Ammon's horn (tissue), 1 donor: ENCODE results near the gene BMPR1B.
A peak's percentile ranks its signal among the peaks of the same experiment; 100 is the strongest.
"Not testable (repeated sequence)": the region's sequence is repeated elsewhere in the genome, so short reads cannot be mapped to it uniquely, and the experiment has no call there.

ENCODE experiments used
- DNase-seq: peaks from one replicate; pipeline ENCODE4 v3.0.0-alpha.2; 2016; ENCODE audit warnings: low spot score

The BMPR1B gene

GRCh38 chr4:94833394-94833793 is 75.6 kb downstream of the BMPR1B start:
- DNase-seq = no peak

DNA sequence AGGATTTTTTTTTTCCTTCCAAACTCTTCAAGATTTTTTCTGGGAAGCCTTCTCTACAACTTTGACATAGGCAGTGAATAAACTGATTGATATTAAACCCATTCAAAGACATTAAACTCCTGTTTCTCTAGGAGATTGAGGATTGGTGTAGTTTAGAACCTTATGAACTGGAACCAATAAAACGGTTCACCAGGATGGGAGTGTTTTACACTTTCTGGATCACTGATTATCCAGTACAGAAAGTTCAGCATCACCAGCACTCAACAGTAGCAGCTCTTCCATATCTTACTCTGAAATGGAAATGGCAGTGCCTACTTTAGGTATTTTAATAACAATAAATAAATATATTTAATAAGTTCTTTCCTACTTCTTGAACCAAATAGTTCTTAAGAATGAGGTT is 76.7 kb downstream of the BMPR1B start:
- no peak for DNase-seq

GRCh38 chr4:94841166-94841863 is 83.6 kb downstream of the BMPR1B start:
- DNase-seq = not testable (repeated sequence)

GRCh38 chr4:94841864-94842221 is 84.1 kb downstream of the BMPR1B start:
- no peak for DNase-seq

- no peak for DNase-seq
Observed at GRCh38 chr4:94843216-94843615, 85.5 kb downstream of the BMPR1B start.

- DNase-seq = no peak
Observed at GRCh38 chr4:94848326-94848725, 90.6 kb downstream of the BMPR1B start.

GRCh38 chr4:94849901-94850300 is 92.1 kb downstream of the BMPR1B start:
- DNase-seq = no peak

GRCh38 chr4:94852616-94853015 is 94.9 kb downstream of the BMPR1B start:
- DNase-seq = no peak

DNA sequence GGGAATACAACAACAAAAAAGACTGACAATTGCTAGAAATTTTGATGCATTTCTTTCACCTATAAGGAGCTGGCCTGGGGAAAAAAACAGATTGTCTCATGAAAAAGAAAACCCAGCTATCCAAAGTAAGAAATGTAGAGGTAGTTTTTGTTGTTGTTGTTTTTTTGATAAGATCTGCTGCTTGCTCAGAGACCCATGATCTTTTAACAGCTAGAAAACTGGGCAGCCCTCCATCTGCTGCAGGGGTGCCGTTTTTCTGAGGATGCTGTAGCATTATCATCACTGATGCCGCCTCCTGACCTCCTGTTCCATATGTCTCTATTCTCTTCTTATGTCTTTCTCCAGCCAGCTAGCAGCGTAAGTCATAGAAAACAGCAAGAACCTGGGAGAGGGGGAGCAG is 98.3 kb downstream of the BMPR1B start:
- DNase-seq = no peak

DNA sequence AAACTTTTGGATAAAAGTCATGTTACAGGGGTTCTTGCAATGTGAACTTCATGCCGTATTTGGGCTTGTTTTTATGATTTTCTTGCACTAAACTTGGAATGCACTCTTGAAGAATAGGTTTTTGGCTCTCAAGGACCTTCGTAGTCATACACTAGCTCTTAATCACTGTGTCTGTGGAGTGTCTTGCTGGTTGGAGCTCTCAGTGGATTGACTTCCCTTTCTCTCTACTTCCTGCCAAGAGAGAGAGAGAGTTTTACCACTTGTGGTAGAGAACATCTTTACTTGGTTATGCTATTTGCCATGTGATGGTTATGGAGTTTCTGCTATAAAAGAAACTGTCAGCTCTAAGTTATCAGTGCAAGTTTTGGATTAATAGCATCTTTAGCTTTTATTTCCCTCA is 112.4 kb downstream of the BMPR1B start:
- DNase-seq = no peak

GRCh38 chr4:94871644-94872305 is 114.0 kb downstream of the BMPR1B start:
- no peak for DNase-seq

DNA sequence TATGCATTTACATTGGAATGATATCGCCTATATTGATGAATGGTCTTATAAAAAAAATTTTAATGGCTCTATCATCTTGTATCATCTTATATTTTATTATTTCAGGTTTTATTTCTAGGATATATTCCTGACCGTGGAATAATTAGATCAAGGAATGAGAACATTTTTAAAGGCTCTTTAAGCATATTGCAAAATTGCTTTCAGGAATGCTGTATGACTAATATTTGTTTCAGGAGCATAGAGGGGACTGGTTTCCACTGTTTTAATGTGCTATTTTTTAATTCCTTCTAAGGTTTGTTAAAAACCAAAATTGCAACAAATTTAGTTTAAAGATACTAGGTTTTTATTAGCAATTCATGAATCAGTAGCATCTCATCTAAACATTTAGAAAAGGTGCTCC is 120.2 kb downstream of the BMPR1B start:
- DNase-seq = no peak

- no peak for DNase-seq
Observed at GRCh38 chr4:94880956-94881355, 123.2 kb downstream of the BMPR1B start.

DNA sequence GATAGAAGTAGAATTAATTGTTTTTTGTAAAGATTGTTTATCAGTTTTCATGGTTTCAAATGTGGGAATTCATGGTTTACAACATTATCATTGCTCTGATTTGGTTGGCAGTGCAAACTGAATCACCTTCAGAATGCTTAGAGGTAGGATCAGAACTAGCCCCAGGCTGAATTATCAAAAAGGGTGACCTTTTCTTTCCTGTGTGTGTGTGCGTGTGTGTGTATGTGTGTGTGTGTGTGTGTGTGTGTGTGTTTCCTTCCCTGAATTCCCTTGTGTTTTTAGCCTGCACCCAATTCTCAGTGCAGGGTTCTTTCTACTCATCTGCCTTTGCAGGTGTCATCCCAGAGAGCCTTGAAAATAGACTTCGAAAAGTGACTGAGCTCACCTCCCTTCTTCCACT is 125.0 kb downstream of the BMPR1B start:
- no peak for DNase-seq

- no peak for DNase-seq
Observed at GRCh38 chr4:94887027-94887426, 129.3 kb downstream of the BMPR1B start.

- DNase-seq = no peak
Observed at GRCh38 chr4:94889523-94889922, 131.8 kb downstream of the BMPR1B start.

DNA sequence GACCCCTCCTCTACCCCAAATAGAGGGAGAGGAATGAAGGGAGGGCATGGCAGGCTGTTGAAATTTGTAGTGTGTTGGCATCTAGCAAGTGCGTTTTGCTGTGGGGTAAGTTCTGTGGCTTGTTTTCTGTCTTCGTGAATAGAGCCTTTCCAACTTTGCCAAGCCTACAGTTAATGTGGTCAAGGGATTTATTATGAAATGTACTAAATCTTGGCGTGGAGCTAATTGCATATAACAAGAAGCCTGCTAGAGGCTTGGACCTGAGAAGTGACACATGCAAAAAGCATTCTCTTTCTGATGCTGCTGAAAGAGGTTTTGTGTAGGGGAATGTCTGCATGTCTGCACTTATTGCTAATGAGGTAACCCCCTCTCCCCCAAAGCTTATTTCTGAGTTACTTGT is 132.2 kb downstream of the BMPR1B start:
- DNase-seq = peak; percentile 5

- no peak for DNase-seq
Observed at GRCh38 chr4:94890579-94890978, 132.8 kb downstream of the BMPR1B start.

DNA sequence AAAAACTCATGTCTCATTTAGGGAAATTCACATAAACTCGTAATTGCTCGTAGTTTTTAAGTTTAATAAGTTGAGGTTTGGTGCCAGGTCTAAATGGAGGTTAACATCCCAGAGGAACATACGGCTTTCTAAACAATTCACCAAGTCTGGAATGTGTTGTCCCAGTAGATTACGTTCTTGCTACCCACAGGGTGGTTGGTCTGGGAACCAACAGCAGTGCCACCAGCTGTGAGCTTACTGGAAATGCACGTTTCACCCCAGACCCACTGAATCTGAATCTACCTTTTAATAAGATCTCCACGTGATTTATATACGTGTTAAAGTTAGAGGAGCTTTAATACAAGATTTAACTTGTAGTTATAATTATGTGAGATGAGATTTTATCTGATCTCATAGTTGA is 134.3 kb downstream of the BMPR1B start:
- DNase-seq = no peak

GRCh38 chr4:94895081-94895480 is 137.3 kb downstream of the BMPR1B start:
- no peak for DNase-seq

DNA sequence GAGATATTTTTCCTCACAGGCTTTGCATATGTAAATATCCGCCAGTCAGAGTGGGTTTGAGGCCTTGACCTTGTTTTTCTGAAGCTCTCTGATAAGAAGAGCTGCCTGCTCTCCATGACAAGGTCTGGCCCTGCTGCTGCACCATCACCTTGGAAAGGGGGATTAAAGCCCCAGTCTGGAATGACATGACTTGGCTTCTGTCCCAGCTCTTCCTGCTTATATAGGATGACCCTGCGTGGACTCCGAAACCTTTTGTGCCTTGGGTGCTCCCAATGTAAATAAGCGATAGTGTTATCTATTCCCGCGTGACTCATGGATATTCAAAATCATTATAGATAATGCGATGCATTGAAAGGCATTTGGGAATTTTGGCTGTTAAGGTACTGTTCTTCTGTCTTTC is 139.3 kb downstream of the BMPR1B start:
- no peak for DNase-seq

DNA sequence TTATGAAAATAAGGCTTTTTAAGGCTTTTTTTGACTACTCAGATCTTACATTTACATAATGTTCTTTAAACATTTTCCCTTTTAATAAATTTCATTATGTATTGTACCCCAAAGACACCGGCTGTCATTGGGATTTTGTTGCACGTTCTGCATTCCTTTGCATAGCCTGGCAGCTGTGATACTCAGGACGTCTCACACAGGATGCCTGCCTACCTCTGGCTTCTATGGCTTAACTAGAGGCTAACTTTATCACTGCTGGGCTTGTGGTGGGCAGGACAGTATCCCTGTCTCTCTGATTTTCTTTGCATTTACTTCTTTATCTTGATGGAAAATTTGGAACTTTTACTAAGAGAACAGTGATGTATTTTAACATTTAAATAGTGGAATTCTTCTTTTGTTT is 147.8 kb downstream of the BMPR1B start:
- DNase-seq = no peak

GRCh38 chr4:94909645-94910044 is 151.9 kb downstream of the BMPR1B start:
- no peak for DNase-seq

DNA sequence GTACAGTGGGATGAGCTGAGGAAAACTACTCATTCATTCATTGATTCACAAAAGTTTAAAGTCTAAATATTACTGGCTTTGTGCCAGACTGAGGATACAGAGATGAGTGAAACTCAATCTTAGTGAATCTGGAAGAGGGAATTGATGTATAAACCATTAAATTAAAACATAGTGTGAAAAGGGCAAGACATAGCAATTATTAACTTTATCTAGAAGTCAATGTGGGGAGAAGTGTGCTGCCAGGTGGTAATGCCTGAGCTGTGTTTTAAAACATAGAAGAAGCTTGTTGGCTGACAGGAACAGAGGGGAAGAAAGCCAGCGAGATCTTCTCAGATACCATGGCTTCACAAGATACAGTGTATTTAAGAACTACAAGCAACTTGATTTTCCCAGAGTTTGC is 153.4 kb downstream of the BMPR1B start:
- no peak for DNase-seq
